ACHN (cell line): ENCODE data around the gene RNF128.

Experiments
- DNase-seq: peaks from one replicate; pipeline ENCODE4 v3.0.0-alpha.2; 2015
- in situ Hi-C: cut with HindIII; loops from 2 replicates; pipeline ENCODE4 v1.10.0; 2017; ENCODE audit warnings: low sequenced_read_pairs, low pct_ligation_motif_present, low pct_unique_long_range_greater_than_20kb

The RNF128 gene, protein sequence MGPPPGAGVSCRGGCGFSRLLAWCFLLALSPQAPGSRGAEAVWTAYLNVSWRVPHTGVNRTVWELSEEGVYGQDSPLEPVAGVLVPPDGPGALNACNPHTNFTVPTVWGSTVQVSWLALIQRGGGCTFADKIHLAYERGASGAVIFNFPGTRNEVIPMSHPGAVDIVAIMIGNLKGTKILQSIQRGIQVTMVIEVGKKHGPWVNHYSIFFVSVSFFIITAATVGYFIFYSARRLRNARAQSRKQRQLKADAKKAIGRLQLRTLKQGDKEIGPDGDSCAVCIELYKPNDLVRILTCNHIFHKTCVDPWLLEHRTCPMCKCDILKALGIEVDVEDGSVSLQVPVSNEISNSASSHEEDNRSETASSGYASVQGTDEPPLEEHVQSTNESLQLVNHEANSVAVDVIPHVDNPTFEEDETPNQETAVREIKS

DNA sequence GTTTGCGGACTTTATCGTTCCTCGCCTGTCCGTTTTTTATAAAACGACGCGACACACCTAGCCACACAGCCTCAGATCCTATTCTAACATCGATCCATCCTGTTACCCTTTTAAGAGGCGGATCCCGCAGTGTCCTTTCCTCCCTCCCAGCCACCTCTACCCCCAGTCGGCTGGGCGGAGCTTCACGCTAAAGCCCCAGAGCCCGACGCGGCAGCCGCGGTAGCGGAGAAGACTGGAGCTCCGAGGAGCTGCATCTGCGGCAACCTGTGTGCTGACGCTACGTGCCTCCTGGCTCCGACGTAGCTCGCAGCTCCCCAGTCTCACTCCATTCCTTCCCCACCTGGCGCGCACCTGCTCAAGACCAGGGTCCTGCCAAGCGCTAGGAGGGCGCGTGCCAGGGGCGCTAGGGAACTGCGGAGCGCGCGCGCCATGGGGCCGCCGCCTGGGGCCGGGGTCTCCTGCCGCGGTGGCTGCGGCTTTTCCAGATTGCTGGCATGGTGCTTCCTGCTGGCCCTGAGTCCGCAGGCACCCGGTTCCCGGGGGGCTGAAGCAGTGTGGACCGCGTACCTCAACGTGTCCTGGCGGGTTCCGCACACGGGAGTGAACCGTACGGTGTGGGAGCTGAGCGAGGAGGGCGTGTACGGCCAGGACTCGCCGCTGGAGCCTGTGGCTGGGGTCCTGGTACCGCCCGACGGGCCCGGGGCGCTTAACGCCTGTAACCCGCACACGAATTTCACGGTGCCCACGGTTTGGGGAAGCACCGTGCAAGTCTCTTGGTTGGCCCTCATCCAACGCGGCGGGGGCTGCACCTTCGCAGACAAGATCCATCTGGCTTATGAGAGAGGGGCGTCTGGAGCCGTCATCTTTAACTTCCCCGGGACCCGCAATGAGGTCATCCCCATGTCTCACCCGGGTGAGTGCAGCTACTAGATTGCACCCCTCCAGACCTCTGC, at the start of gene RNF128:
TSS of gene RNF128 (plus strand) at position 217 of the 953 bp plus-strand sequence. CDS start at position 430, 213 bp downstream.
- peak; percentile 69 for DNase-seq
- in situ Hi-C loops: no loop called here

DNA sequence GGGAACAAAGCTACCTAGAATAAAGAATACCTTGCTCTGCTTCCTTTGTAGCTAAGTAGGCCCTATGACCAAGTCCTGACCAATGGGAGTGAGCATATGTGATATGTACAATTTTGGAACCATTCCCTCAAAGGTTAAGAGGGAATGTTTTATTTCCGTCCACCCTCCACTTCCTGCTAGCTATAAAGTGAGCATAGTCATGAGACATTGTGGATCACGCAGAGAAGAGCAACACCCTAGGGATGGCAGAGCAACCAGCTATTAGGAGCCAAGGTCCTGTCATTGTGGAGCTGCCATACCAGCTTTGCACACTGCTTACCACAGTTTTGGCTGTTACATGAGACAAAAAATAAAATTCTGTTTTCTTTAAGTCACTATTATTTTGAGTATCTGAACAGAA, 45.8 kb upstream of the RNF128 start:
- DNase-seq: no peak
- in situ Hi-C loops: no loop called here

DNA sequence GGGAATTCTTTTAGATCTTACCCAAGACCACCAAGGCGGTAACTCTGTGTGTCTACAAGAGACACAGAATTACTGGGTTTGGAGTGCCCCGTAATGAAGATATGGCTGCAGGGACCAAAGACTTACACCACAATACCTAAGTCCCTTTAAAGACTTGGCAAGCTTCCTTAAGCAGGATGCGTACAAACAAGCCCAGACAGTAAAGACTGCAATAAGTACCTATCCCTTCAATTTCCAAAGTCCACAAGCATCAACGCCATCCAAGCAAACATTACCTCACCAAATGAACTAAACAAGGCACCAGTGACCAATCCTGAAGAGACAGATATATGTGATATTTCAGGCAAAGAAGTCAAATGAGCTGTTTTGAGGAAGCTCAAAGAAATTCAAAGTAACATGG, 42.3 kb upstream of the RNF128 start:
- DNase-seq: no peak
- in situ Hi-C loops: no loop called here

DNA sequence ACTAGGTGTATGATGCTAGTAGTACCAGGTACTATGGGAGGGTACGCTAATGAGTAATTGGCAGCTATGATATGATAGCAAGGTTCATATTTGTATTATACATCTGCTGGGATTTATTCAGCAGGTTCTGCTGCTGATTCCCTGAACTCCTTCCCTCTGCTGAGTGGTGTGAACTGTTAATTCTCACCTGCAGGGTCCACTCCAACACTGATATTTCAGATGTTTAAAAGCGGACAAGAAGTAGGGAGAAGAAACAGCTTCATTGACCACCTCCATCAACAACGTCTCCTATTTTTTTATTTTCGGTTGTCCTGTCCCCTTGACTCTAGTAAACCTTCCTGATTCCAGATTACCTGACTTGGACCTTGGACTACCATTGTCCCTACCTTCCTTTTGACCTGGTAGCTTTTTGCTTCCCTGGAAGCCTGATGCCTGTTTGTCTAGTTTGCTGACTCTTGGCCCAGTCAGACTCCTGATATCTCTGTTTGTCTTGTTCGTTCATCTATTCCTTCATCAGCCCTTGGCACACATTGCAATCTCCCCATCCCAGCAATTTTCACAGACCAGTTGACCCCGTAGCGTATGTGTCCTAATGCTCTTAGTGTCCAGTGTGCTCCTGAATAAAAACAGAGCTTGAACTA, 34.0 kb upstream of the RNF128 start:
- in situ Hi-C loops: no loop called here
- DNase-seq: no peak

DNA sequence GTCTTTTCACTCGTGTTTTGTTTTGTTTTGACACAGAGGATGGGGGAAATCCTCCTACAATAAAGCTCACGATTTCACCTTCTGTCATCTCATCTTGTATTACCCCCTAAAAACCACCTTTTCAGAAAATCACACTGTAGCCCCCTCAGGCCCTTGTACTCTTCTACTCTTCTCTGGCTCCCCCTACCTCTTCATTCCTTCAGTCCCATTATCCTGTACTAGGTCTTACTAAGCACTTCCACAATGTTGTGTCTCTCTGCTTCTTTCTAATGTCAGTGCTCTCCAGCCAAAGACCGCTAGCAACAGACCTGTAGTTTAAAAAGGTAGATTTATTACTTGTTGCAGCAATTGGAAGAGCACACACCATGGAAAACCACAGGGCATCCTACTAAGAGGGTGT, 30.0 kb upstream of the RNF128 start:
- in situ Hi-C loops: no loop called here
- no peak for DNase-seq

DNA sequence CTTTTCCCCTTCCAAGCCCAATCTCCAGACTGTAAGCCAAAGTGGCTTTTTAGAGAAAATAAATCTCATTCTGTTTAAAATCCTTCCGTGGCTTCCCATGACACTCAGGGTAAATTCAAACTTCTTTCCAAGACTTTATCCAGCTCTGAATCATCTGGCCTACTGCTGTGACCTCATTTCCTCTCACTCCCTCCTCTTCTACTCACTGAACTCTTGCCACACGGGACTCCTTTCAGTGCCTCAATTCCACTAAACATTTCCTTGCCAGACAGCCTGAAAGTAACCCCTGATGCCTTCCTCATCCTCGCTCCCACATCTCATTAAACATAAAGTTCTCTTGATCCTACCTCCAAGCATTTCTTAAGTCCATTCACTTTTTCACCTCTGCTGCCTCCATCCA, 27.8 kb upstream of the RNF128 start:
- no peak for DNase-seq
- in situ Hi-C loops: no loop called here

DNA sequence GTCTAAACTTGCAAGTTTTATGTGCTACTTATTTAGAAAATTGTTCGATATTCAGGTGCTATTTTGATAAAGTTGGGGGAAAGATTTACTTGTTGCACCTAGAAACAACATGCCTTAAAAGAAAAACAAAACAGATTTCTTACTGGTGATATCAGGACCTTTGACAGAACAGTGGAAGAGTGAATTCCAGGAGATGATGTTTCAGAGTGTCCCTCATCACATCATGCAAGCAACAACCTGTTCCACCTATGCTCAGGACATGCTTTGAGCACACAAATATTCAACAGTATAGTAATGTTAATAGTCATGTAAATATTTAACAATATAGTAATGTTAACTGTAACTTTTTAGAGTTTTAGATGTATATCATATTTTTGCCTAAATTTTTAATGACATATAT, 23.9 kb upstream of the RNF128 start:
- DNase-seq: no peak
- in situ Hi-C loops: no loop called here

DNA sequence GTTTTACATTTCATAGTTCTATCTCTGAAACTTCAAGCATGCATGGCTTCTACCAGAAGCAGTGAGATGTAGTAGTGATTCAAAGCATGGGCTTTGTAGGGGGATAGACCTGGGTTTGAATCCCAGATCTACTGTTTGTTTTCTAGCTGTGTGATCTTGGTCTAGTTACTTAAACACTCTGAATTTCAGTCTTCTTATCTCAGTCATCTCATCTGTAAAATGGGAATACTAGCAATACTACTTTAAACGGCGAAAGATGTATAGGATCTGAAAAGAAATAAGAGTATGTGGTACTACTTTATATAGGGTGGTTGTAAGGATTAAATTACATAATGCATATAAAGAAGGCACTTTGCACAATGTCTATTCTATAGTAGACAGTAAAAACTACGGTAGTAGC, 20.0 kb upstream of the RNF128 start:
- in situ Hi-C loops: no loop called here
- no peak for DNase-seq

DNA sequence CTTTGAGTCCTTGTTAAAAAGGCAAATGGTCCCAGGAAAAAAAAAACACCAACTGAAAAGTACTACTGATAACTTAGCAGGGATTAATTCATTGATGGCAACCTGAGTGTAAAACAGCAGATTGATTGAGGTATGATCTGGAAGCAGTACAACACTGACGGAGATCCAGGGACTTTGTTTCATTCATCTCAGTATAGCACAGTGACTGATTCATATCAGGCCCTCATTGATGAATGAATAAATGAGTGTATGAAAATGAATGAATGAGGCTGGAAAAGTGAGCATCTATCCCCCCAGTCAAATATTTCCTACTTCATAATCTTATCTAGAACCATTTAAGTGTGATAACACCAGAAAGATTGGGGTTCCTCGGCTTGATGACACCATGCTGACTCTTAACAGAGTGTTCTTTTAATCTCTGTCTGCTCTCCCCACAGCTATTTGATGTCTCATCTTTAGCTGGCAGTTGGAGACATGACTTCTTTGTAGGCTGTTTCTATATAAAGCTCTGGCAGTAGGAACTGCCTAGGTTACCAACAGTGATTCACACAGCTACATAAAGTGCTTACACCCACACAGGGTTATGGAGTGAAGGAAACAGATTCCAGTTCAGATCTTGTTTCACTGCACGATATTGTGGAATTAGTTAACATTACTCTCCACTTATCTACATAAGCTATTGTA, 18.6 kb upstream of the RNF128 start:
- in situ Hi-C loops: no loop called here
- peak; percentile 76 for DNase-seq

DNA sequence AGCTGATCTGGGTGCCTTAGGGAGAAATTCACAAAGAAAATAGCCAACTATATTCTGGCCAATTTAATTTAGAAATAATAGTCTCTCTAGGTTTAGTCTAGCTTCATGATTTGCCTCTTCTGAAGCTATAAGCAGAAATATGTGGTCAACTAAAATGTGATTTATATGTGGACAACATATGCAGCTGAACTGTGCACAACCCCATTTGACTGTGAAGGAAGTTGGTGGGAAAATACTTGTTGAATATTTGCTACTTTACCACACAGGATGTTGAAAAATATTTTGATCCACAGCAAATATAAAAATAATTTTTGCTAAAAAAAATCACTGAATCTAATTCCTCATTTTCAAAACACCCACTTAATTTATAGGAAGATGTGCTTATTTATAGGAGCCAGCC, 15.7 kb upstream of the RNF128 start:
- in situ Hi-C loops: no loop called here

DNA sequence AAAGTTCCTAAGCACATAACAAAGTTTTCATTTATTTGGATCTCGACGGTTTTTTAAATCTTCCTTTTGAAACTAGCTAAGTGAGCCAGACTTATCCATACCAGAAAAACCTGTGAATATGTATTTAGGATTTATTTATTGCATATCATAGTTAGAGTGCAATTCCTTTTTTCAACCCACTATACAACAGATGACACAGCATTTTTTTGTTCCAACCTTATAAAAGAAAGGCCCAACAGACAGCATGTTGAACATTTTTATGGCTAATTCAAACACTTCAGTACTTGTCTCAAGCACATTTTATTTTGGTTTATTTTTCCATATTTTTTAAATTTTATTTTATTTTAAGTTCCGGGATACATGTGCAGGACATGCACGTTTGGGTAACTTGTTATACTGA, 15.1 kb upstream of the RNF128 start:
- in situ Hi-C loops: no loop called here
- no peak for DNase-seq

More for the DNA sequence above, 15.7 kb upstream of the RNF128 start:
- no peak for DNase-seq

DNA sequence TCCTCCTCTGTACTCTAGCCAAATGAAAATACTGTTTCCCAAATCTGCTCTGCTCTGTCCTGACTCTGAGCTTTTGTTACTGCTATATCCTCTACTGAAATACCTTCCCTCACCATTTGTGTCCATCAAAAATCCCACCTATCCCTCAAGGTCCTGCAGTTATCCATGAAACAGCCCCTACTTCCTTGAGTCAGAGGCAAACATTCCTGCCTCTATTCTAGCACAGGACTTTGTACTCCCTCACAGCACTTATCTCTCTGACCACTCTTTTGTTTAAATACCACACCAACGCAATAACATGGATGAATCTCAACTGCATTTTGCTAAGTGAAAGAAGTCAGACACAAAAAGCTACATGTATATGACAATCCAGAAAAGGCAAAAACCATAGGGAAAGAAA, 10.5 kb upstream of the RNF128 start:
- in situ Hi-C loops: no loop called here

DNA sequence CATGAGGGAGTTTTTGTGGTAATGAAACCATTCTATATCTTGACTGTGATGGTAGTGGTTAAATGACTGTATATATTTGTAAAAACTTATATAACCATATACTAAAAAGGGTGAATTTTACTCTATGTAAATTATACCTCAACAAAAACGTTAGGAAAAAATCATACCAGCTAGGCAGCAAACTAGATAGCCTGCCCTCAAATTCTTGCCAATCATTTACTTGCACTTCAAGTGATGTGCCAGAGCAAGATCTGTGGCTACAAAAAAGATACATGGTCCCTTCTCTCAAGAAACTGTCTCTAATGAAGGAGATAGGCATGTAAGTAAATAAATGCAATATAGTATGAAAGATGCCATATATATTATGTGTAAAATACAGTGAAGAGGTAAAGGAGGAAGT, 10.0 kb upstream of the RNF128 start:
- in situ Hi-C loops: no loop called here

More for the DNA sequence above, 10.5 kb upstream of the RNF128 start:
- no peak for DNase-seq

DNA sequence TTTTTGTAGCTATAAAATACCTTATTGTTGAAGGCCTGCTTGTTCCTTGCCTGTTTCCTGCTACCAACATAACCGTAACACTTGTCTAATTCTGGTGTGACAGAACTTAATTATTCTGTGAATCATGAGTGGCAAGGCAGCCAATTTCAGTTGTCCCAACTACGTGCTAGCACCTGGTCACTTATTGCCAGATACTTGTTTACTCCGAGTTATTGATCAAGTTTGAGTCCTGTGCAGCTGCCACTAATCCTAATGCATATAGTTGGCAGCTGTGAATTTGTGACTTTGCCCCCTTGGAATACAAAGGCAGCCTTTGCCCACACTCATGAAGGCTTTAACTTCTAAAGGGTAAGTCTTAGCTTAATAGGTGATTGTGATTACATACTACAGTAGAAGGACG, 7.8 kb upstream of the RNF128 start:
- no peak for DNase-seq
- in situ Hi-C loops: no loop called here

More for the DNA sequence above, 10.0 kb upstream of the RNF128 start:
- no peak for DNase-seq

DNA sequence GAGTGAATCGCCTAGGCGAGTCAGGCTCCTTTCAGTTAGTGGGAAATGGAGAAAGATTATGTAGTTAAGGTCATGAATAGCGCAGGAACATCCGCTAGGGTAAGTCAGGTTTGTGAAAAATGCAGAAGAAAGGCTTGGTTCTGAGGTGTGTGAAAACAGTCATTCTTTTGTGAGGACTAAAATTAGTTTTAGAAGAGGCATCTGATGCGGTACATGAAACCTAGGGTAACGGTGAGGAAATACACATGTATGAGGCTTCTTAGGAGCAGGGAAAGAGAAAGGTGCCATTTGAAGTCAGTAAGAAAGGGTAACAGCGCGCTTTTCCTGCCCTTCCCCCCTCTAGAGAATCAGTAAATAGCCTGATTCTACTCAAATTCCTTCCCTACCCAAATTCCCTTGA, 570 bp upstream of the RNF128 start:
- in situ Hi-C loops: no loop called here
- no peak for DNase-seq

DNA sequence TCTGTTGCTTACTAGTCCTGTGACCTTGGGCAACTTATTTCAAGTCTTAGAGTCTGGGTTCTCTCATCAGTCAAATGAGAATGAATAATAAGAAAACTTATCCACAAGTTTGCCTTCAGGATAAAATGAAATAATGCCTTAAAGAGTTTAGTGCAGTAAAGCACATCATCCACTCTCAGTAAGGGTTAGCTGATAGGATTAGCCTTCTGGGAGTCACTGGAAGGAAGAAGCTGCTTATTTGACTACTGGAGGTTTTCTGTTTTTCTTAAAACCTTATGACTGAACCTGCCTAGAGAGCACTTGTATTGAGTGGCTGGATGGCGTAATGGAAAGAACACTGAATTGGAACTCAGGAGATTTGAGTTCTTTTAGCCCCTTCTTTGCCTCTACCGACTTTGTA, 1.8 kb downstream of the RNF128 start:
- in situ Hi-C loops: no loop called here
- DNase-seq: no peak

DNA sequence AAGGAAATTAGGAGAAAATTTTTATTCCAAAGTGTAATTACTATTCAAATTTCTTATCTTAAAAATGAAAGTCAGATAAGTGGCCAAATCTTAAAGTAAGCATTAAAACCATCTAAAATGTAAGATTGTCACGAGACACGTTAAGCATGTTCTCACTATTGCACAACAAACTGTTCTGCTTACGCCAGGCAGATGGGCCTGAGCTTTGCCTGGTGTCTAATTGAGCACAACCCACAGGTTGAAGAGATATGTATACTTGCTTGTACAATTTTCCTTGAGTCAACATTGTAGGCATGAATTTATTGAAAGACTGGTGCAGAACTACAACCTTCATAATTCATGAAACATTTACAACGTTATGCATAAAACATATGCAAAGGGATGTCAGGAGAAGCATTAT, 3.9 kb downstream of the RNF128 start:
- DNase-seq: no peak
- in situ Hi-C loops: no loop called here

DNA sequence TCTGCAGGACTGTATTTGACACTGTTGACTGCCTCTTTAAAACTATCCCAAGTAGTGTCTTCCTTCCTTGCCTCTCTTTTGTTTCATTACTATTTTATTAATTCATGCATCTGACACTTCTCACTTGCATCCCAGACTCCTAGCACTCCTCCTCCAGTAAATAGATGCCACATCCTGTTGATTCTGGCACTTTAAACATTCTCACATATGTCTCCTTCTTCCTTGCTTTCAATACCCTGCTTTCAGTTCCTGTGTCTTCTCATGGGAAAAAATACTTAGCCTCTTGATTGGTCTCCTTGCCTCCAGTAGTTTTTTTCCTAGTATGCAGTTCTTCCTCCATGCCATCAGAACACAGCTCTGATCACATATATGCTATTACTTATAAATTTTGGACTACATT, 5.1 kb downstream of the RNF128 start:
- in situ Hi-C loops: no loop called here
- no peak for DNase-seq

DNA sequence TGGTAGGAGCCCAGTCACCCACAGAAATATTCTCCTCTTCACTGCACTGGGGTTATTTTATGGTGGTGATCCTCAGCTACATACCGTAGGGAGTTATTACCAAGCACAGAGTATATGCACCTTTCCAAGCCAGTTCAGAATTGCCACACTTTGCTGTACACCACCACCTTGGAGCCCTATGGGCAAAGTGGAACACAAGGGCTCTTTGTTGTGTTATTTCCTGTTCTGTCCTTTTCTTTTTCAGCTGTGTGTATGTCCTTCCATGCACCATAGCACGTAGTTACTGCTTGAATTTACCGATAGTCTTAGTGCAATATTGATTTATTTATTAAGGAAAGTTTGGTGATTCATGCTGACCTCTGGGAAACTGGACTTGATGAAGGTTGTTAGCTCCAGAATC, 8.3 kb downstream of the RNF128 start:
- in situ Hi-C loops: no loop called here
- DNase-seq: no peak
